HG02981 (cell line): ENCODE measurements around the gene IRF6.
A peak's percentile ranks its signal among the peaks of the same experiment; 100 is the strongest.
"Not testable (repeated sequence)": the region's sequence is repeated elsewhere in the genome, so short reads cannot be mapped to it uniquely, and the experiment has no call there.

Experiments
- ATAC-seq: cut with Tn5 transposase; IDR thresholded peaks from one replicate; pipeline ENCODE4 v1.9.1; 2021; ENCODE audit warnings: mild to moderate bottlenecking, moderate library complexity; ENCODE audit not compliant: unreplicated experiment

IRF6 gene

DNA sequence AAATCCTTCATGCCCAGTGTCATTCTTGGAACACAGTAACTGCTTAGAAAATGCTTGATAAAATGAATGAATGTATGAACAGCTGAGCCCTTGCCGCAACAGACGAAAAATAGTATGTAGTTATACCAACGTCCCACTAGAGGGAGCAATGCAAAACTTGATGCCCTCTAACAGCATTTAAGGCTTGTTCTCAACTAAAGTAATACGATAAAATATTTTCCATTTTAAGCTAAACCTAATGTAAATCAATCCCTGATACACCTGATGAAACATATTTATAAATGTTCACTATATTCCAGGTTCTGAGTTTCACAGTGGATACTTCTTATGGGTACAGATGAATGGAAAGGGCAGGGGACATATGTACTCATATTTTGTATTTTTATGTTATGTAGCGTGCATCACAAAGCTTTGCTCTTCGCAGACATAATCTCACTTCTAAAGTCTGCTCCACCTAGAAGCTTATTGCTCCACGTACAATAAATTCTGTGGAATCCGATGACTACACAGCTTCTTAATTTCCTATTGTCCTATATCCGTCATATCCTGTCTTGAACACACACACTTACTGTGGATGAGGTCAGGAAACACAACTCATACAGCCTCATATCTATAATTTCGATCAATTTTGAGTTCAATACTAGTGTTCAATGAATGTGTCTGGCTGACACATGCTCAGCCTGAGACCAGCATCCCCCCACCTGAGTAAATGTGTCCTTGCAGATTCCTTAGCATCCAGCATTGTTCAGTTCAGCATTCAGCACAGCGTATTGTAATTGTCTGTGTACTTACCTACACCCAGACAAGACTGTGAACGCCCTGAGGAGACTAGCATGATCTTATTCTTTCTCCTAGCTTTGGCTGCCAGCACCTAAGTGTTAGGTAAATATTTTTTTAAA lies 17.4 kb upstream of the IRF6 start:
- ATAC-seq = peak; percentile 38

DNA sequence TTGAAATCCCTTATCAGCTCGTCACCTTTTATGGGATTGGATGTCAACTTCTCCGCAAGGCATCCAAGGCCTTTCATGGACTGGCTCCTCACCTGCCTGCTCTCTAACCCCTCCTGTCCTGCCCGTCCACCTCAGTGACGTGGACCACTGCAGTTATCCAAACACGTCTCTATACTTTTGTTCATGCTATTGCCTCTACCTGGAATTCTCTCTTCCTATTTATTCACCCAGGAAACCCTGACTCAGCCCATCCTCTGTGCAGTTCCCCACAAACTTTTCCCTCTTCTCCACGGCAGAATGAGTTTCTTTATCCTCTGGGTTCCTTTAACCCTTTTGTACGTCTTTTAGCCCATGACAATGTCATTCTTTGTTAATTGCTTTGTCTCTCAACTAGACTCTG lies 16.8 kb upstream of the IRF6 start:
- no peak for ATAC-seq

DNA sequence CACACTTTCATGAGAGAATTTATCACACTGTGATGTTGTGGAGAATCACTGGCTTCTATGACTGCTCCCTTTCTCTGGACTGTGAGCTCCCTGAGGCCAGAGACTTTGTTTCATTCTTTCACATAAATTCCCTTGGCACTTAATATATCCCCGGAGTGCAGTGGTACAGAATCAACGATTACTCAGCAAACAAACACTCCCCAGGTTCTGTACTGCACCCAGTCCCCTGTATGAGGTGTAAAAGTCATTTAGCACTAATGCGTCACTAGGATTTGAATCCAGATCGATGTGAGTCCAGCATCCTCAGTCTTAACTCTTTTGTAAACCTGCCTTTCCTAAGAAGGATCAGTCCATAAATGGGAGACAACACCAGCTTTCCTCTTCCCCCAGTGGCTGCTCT lies 15.0 kb upstream of the IRF6 start:
- ATAC-seq = no peak

DNA sequence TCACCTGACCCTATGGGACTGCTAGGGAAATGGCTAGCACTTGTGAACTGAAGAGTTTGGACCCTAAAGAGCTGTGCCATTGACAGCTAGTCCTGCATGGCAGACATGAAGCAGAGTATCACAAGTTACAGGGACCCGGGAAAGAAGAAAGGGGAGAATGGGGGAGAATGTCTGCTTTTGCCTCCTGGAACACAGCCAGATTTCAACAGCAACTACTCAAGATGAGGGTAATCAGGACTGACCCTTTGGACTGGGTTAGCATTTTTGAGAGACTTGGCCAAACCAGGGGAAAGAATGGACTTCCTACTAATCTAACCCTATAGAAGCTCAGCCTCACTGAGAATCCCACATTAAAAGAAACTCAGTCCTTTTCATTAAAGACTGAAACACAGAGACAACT lies 13.1 kb upstream of the IRF6 start:
- no peak for ATAC-seq

DNA sequence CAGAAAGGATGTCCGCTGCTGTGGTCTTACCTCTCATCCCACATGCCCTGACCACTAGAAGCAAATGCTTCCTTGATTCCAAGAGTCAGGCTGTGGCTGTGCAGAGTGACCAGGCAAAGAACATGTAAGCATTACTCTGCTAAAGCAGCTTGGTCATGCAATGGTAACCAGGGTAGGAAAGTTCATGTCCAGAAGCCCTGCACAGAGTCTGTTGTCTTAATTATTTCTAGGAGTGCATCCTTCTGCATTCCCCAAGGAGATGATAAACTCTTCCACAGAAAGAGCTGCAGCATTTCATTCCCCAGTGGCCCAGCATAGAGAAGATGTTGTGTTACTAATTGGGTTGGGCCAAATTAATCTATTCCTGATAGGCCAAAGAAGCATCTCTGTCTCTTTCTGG lies 11.7 kb upstream of the IRF6 start:
- ATAC-seq = no peak

DNA sequence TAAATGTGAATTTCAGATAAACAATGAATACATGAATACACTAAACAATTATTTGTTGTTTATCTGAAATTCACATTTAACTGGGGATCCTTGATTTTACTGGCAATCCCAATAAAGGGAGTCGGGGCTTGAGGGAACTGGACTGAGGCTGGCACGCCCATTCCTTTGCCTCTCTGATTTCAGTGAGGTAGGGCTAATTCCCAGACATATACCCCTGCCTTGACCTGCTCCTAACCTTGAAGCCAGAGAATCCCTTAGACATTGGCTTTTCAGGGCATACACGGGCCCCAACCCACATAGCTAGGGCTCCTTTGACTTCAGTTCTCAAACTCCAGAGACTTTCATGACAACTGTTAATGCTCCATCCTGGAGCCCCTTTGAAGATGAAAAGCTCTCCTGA lies 11.0 kb upstream of the IRF6 start:
- no peak for ATAC-seq

DNA sequence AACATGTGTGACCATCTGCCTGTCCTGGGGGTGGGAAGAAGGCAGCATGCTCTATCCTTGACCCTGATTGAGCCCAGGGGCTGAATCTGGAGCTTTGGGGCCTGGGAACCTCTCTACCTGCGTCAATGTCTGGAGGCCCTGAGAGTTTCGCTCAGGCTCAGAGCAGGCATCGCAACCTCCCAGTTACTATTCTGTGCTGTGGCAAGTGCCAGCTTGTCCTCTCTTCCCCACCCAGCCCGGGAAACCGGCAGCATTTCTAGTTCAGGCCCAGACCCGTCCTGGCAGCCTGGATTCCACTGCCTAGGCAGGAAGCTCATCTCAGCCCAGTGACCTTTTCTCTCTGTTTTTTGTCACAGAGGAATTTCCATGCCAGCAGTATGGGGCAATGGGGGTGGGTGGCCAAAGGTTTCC lies 10.0 kb upstream of the IRF6 start:
- no peak for ATAC-seq

DNA sequence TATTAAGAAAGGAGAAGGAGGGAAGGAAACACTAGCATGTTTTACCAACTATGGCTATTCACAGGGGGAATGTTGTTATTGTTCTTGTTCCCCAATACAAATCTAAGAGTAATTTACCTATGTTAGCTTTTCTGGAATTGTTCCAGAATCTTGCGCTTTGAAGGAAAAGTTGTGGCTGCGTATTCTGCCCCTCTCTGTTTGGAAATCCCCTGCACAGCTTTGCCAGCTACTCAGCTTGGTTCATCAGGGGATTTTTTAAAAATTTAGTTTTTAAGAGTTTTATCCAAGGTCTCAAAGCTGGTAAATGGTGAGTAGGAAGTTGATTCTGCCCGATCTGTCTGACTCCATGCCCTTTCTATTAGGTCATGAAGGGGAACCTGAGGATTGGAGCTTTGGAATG lies 9.5 kb upstream of the IRF6 start:
- ATAC-seq = no peak

DNA sequence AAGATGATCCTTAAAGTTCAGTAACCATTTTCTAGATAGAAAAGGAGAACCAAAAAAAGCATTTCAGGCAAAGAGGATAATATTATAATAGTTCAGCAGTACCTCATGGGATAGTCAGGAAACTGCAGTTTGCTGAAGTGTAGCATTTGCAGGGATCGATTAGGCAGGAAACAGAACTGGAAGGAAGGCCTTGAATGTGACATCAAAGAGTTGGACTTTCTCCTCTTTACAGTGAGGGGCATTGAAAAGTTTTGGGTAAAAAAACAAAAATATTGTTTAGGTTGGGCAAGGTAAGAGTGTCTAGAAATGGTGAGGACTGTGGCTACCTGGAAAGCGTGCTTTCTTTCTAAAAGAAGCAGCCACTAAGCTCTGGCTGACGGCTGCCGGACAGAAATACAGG lies 8.0 kb upstream of the IRF6 start:
- ATAC-seq = no peak

DNA sequence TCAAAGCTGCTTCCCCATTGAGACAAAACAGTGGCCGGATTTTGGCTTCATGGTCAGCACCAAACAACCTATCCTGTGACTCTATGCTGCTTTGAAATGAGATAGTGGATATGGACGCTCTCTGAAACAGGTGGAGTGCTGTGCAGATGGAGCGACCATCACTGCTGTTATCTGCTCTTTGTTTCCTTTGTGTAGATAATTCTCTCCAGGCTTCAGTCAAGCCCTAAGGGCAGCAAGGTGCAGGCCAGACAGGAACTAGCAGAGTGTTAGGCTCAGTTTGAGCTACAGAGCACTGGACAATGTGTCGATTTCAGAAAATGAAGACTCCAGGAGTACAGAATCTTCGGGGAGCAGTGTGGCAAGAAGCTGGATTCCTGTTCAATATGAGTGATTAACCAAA lies 4.8 kb upstream of the IRF6 start:
- ATAC-seq = no peak

DNA sequence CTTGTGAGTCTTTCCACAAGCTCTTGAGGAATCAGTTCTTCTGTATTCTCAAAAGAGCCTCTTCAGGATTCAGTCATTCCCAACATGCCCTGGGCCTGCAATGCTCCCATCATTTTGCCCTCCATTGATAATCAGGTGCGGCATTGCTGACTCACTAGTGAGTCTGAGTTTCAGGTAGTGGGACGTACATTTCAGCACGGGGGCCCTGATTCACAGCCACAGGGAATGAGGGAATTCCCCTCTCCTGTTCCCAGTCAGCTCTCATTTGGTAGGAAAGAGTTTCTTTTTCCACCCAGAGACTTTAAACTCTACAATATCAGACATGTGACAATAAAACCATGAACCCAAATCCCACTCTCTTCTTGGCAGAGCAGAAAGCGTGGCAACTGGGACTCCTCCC lies 3.7 kb upstream of the IRF6 start:
- ATAC-seq = no peak

DNA sequence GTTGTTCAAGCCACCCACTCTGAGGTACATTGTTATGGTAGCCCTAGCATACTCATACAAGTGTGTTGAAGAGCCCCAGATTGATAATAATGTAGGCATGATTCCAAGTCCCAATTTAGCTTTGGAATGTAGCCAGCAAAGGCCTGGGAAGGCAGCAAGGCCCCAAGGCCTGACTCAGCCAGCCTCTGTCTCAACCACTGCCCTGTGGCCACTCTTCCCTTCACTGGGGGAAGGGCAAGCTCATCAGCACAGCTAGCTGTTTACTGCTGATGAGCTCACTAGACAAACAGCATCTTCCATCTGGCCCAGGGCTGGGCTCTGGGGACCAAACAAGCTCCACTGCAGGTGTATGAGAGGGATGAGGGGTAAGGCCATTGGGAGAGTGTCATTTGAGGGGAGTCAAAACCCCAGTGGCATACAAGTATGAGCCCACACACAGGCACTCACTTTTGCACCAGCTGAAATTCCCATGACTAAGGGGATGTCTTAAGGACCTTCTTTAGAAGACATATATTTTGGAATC lies 2.2 kb upstream of the IRF6 start:
- ATAC-seq = no peak

DNA sequence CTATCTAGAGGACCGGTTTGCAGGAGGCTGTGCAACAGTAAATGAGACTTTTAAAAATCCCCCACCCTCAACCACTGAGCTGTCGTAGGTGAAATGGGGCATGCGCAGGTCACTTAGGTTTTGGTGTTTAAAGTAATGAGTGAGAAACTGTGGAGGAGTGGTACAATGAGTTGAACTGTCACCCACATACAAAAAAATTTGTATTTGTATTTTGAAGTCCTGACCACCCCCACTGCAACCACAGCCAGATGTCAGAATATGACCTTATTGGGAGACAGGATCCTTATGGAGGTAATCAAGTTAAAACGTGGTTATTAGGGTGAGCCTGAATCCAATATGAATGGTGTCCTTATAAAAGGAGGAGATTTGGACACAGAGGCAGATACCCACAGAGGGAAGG lies 1.6 kb upstream of the IRF6 start:
- ATAC-seq = no peak

DNA sequence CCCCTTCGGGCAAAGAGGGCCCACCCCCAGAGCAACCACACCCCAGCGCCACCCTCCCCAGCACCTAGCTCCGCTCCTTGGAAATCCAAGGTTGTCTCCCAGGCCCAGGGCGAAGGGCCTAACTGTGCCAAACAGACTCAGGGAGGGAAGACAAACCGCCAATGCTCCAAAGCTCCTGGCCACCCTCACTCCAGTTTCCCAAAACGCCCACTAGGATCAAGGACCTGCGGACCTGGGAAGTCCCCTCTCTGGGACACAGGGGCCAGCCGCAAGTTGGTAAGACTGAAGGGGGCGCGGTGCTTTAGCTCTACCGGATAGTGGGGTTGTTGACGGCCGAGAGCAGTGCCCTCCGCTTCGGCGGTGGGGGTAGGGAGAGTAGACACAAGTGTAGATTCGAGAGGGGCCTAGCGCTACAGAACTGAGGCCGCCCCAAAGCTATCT lies 581 bp downstream of the IRF6 start:
- no peak for ATAC-seq

DNA sequence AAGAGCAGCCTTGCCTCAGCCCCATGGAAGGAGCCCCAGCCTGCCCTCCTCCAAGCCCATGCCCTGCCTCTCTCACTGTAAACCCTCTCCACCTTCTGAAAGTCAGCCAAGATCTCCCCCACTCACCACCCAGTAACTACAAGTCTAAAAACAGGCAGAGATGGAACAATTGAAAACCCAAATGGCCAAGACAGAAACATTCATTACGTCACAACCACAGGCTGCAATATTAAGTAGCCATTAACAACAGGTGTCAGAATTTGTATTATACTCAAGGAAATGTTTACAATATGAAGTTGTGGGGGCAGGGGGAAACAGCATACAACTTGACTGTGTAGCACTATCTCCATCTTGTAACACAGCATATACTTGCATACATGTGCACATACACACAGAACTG lies 2.4 kb downstream of the IRF6 start:
- ATAC-seq = no peak

DNA sequence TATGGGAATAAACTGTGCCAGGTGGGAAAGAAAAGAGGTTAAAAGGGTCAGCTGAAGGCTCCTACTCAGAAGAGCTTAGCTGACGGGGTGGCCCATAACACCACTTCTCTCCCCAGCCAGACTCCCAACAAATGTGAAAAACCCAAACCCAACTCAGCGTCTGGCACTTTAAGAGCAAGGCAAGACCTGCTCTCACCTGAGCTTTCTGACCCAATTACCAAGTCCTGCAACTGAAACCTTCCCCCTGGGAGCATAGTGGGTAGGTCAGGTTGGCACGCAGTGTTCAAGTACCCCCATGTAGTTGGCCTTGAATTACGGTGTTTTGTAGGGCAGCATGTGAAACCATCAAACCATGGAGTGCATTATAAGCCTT lies 3.2 kb downstream of the IRF6 start:
- ATAC-seq = no peak

DNA sequence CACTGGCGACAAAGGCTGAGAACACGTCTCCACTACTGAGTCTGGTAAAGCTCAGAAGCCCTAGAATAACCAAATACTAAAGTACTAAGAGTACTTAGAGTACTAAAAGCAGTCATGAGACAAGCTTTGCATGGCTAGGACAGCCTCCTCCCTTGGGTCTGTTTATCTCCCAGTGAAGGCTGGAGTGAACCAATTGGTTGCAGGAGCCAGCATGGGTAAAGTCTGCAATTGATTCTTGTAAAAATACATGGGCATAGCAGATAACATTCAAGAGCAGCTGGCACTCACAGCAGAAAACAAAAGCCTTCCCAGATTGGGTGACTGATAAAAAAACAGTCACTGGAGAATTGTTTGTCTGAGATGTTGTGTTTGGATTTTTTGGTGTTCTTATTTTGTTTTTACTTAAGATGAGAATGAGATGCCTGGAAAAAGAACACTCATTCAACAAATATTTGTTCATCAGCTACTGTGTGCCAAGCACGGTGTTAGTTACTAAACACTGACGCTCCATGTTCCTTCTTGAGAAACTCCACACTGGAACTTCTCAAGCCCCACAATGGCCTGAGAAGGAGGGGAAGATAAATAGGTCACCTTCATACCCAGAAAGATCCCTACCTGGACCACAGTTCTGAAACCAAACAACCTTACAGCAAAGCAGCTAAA lies 3.7 kb downstream of the IRF6 start:
- ATAC-seq = no peak

DNA sequence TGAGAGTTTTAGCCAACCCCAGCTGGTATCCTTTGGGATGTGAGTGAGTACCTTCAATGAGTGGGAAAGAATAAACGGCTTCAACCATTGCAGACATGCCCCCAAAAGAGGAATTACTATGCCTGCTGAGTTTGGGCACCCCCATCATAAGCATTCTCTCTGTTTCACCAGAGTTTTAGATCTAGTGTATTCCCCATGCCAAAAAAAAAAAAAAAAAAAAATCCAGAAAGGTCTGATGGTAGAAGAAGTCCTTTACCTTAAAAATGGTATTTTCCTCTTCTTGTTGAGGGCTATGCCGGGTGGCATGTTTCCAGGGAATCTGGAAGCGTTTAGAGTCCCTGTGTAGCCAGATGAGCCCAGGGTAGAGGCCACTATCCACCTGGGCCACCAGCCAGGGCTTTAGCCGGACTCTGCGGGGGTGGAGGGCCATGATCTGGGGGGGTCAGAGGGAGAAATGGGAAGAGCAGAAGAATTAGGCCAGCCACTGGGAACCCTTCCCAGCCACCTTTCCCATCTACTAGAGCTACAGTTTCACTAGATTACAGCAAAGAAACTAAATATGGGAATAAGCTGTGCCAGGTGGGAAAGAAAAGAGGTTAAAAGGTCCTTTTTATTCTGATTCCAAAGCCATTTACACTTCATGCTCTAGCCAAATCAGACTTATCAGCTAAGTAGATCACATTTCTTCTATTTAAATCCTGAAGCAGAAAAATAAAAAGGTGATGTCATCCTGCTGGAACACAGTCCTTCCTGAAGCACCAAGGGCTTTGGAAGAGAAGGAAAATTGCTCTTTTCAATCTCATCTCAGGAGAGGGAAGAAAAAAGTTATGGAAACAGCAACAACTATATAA lies 4.7 kb downstream of the IRF6 start:
- ATAC-seq = no peak

DNA sequence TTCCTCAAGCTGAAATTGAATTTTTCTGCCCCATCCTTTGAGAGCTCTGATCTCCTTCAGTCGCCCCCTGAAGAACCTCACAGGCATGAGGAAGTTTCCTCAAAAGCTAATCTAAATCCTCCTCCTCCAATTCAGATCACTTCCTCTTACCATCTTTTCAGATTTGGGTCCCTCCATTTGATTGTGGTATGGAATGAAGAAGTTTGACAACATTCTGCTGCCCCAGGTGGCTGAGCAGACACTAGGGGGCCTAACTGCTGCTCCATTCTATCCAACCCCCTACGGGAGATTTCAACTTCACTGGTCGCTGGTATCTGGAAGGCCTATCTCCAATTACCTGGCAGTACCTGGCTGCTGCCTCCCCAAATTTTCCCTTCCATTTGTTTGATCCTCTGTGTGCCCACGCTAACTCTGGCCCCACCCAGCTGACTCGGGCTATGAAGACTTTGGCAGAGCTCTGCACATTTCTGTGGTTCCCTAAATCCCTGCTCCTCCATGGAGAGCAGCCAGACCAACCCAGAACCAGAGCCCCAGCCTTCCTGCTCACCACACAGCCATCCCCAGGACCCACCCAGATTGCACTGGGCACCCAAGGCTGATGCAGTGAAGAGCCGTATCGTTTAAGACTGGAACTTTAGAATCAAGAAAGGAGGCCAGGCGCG lies 7.8 kb downstream of the IRF6 start:
- ATAC-seq = no peak

DNA sequence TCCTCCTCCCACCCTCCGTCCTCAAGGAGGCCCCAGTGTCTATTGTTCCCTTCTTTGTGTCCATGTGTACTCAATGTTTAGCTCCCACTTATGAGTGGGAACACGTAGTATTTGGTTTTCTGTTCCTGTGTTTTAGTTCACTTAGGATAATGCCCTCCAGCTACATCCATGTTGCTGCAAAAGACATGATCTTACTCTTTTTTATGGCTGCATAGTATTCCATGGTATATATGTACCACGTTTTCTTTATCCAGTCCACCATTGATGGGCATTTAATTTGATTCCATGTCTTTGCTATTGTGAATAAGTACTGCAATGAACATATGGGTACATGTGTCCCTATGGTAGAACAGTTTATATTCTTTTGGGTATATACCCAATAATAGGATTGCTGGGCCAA lies 12.2 kb downstream of the IRF6 start:
- ATAC-seq = not testable (repeated sequence)

DNA sequence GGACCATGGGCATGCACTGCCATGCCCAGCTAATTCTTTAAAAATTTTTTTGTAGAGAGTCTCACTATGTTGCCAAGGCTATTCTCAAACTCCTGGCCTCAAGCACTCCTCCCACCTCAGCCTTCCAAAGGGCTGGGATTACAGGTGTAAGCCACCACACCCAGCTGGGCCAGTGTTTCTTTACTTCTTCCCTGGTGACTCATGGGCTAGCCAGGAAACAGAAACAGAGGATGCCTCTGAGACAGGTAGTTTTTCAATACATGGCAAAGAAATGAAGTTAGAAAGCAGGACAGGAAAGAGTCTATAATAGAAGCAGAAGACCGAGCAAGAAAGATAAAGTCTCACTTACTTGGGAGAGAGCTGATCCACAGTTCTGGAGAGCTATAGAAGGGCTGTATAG lies 14.0 kb downstream of the IRF6 start:
- ATAC-seq = no peak
